DMS 273 (cell line): ENCODE data around the gene TRAF1.

Experiments
- DNase-seq: peaks from one replicate; lab custom pipeline; 2025; ENCODE audit not compliant: unreplicated experiment; lab: John Stamatoyannopoulos, UW

TRAF1 gene

GRCh38 chr9:120853198-120853597 is 73.4 kb downstream of the TRAF1 start:
- no peak for DNase-seq
